ENCODE measurements around the gene ATG9B.

ATG9B gene

DNA sequence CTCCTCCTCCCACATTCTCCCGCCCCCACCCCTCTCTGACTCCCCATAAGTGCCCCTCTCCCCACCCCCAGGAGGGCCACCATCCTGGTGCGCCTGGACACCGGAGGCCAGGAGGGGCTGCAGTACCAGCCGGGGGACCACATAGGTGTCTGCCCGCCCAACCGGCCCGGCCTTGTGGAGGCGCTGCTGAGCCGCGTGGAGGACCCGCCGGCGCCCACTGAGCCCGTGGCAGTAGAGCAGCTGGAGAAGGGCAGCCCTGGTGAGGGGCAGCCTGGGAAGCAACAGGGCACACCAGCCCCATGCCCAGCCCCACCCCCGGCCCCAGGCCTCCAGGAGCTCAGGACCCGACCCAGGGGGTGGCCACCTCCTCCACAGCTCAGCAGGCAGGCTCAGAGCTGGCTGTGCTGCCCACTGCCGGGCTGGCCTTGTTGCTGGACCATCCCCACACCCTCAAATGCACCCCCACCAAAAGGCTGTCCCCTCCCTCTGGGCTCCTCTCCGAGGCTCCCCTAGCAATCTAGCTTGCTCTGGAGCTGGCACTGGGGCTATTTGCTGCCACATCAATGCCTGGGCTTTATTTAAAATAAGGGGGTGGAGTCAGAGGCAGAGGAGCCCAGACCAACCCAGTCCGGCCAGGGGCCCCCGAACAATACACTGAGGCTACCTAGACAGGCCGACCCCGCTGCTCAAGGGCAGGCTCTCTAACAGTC is 14.8 kb downstream of the ATG9B start:
- intact Hi-C loops (cut with DNase I): no loop called here
- DNase-seq: no peak

DNA sequence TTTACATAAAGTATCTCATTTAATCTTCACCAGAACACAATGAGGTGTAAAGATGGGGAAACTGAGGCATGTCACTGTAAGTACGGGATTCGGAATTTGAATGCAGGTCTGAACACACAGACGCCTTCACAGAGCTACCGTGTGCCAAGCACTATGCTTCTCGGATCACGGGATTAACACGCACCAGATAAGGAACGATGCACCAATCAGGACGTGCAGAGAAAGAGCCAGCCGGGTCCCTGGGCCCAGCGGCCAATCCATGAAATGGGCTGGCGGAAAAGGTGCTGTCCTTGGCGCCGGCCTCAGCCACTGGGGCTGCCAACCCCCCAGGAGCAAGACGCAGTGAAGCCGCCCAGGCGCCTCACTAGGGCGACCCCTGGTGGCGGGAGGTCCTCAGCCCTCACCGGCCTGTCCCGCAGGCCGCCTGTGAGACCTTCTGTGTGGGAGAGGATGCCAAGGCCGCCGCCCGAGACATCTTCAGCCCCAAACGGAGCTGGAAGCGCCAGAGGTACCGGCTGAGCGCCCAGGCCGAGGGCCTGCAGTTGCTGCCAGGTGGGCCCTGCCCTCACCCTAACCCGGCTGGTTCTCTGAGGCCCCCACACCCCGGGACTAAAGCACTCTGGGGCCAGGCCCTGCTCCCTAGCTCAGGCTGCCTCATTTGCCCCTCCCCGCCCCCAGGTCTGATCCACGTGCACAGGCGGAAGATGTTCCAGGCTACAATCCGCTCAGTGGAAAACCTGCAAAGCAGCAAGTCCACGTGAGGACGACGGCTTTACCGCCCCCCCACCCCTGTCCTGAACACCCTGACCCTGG is 15.6 kb downstream of the ATG9B start:
- intact Hi-C loops (cut with DNase I): no loop called here
- peak in 36 of 42 donors; percentile 30 to 83 (median 58) for DNase-seq

DNA sequence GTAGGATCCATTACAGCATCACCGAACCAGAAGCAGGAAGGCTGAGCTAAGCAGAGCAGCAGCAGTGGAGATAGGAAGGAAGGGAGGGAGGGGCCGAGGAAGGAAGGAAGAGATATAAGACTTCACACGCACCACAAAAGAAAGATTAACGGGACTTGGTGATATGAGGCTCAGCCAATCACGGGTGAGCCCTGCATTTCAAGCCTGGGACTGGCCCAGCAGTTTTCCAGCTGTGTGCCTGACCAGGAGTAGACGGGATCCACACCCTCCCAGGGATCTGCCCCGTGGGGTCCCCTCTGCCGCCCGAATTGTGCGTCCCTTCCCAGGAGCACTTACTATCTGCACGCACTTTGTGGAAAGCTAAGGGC is 16.2 kb downstream of the ATG9B start:
- intact Hi-C loops (cut with DNase I): no loop called here

DNA sequence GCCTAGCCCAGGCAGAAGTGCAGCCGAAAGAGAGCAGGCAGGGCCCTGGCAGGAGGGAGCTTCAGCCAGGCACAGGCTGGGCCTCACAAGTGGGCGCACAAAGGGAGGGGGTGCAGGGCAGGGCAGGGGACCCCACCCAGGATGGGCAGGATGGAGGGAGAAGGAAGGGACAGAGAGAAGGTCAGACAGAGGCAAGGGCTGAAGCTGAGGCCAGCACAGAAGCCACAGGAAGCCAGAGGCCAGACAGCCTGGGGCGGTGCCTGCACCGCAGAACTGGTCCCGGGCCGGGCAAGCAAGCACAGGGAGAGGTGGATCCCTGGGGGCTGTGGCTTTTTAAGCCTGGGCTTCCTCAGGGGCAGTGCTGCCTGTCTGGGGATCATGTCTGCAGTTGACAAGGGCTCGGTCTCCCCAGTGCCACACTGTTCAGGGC is 16.8 kb downstream of the ATG9B start:
- DNase-seq: no peak
- intact Hi-C loops (cut with DNase I): no loop called here

More for the DNA sequence above, 16.2 kb downstream of the ATG9B start:
- DNase-seq: no peak

DNA sequence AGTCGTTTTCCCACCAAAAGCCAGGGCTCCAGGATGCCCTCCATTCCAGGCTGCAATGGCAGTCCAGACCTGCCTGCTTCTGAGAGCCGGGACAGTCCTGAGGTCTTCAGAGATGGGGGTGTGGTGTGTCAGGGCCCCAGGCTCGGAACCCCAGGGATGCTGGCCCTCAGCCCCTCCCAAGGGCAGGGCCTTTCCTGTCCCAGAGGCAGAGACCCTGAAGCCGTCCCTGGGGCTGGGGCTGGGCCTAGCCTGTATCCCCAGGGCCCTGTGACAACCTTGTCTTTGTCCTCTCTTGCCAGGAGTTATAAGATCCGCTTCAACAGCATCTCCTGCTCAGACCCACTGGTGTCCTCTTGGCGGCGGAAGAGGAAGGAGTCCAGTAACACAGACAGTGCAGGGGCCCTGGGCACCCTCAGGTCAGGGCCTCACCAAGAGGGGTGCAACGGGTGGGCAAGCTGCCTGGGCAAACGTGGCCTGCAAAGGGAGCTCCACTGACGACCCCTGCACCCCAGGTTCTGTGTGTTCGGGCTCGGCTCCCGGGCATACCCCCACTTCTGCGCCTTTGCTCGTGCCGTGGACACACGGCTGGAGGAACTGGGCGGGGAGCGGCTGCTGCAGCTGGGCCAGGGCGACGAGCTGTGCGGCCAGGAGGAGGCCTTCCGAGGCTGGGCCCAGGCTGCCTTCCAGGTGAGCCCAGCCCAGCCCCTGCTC is 17.5 kb downstream of the ATG9B start:
- DNase-seq: no peak
- intact Hi-C loops (cut with DNase I): no loop called here

DNA sequence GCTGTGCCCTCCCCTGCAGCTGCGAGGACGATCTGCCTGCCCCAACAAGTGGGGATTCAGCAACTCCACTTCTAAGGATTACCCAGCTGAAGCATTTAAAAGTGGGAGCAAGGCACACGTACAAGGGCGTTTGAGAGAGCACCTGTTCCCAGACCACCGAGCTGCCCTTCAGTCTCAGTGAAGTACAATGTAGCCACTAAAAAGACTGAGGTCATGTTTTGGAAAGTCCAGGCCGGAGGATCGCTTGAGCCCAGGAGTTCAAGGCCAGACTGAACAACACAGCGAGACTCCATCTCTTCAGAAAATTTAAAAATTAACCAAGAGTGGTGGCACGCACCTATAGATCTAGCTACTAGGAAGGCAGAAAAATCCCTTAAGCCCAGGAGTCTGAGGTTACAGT is 18.7 kb downstream of the ATG9B start:
- intact Hi-C loops (cut with DNase I): no loop called here
- DNase-seq: no peak

DNA sequence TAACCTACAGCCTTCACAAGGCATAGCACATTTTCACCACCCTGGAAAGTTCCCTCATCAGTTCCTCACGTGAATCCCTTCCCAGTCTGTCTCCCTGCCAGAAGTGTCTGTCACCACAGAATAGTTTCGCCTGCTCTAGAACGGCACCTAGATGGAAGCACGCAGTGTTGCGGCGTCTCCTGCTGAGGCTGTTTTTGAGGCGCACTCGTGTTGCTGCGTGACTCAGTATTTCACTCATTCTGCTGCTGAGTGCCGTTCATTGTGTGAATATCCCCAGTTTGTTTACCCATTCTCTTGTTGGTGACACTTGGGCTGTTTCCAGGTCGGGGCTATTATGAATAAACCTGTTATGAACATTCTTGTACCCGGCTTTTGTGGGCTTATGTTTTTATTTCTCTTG is 20.7 kb downstream of the ATG9B start:
- peak in 9 of 42 donors; percentile 13 to 62 (median 33) for DNase-seq
- intact Hi-C loops (cut with DNase I): no loop called here

DNA sequence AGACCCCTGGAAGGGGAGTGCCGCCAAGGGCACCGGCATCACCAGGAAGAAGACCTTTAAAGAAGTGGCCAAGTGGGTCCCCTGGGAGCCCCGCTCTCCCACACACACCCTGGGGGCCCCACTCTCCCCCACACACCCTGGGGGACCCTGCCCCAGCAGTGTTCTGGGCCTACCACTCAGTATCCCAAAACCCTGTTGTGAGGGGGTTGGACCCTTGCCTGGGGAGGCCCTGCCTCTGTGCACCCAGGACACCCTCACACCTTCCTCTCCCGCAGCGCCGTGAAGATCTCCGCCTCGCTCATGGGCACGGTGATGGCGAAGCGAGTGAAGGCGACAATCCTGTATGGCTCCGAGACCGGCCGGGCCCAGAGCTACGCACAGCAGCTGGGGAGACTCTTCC is 22.7 kb downstream of the ATG9B start:
- intact Hi-C loops (cut with DNase I): no loop called here
- DNase-seq: no peak

DNA sequence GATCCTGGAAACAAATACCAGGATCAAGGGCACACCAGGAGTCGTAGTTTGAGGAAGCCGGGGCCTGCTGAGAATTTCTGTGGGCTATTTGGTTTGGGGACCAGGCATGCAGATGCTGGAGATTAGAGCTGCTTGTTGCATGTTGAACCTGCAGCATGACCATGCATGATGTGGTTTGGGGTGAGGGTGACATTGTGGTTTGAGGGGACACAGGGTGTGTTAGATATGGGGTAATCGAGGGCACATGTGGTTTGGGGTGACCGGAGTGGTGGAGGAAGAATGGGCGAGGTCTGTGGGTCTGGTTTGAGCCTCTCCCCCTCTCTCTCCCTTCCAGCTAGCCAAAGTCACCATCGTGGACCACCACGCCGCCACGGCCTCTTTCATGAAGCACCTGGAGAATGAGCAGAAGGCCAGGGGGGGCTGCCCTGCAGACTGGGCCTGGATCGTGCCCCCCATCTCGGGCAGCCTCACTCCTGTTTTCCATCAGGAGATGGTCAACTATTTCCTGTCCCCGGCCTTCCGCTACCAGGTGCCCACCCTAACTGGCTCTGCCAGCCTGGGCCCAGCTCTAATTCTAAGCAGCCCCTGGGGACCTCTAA is 23.3 kb downstream of the ATG9B start:
- intact Hi-C loops (cut with DNase I): no loop called here
- DNase-seq: no peak

DNA sequence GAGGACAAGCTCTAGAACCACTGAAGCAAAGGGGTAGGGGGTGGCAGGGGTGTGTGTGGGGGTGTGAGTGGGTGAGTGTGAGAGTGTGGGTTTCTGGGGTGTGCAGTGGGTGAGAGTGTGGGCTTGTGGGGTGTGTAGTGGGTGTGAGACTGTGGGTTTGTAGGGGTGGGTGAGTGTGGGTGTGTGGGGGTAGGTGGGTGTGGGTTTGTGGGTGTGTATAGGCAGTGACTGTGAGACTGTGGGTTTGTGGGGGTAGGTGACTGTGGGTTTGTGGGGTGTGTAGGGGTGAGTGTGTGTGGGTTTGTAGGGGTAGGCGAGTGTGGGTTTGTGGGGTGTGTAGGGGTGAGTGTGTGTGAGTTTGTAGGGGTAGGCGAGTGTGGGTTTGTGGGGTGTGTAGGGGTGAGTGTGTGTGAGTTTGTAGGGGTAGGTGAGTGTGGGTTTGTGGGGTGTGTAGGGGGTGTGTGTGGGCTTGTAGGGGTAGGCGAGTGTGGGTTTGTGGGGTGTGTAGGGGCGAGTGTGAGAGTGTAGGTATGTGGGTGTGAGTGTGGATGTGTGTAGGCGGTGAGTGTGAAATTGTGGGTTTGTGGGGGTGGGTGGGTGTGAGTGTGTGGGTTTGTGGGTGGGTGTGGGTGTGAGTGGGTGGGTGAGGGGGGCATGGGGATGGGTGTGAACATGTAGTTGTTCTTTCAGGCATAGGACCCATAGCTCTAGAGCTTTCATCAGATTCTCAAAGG is 24.6 kb downstream of the ATG9B start:
- intact Hi-C loops (cut with DNase I): loop anchor here (10.0 kb wide), 1 partner anchor 215 kb away; no protein-coding TSS in a partner anchor
- DNase-seq: no peak

DNA sequence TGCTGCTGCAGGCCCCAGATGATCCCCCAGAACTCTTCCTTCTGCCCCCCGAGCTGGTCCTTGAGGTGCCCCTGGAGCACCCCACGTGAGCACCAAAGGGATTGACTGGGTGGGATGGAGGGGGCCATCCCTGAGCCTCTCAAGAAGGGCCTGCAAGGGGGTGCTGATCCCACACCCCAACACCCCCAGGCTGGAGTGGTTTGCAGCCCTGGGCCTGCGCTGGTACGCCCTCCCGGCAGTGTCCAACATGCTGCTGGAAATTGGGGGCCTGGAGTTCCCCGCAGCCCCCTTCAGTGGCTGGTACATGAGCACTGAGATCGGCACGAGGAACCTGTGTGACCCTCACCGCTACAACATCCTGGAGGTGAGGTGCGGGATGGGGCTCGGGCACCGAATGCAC is 25.3 kb downstream of the ATG9B start:
- no peak for DNase-seq
- intact Hi-C loops (cut with DNase I): loop anchor here (10.0 kb wide), 1 partner anchor 214 kb away; no protein-coding TSS in a partner anchor

DNA sequence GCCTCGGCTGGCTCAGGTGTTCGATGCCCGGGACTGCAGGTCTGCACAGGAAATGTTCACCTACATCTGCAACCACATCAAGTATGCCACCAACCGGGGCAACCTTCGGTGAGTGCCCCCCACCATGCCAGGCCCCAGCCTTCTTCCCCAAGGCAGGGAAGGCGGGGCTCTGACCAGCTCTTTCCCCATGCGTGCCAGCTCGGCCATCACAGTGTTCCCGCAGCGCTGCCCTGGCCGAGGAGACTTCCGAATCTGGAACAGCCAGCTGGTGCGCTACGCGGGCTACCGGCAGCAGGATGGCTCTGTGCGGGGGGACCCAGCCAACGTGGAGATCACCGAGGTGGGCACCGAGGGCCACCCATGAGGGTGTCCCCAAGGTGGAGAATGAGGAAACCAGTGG is 26.0 kb downstream of the ATG9B start:
- intact Hi-C loops (cut with DNase I): loop anchor here (10.0 kb wide), 1 partner anchor 214 kb away; no protein-coding TSS in a partner anchor
- DNase-seq: no peak

DNA sequence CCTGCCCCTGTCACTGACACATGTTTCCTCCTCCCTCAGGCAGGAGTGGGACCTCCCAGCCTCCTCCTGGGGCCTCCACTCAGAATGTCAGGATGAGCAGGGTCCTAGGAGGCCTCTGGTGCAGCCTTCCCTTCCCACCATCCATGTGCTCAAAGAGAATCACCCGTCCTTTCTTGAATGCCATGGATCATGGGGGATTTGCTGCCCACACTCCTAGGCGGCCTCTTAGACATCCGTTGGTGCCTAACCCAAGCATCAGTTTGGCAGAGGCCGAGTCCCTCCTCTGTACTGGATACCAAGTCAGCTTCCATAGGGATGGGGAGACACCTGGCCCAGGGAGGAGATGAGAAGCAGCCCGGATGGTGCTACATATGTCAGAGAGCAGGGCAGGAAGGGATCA is 26.5 kb downstream of the ATG9B start:
- DNase-seq: no peak
- intact Hi-C loops (cut with DNase I): loop anchor here (10.0 kb wide), 1 partner anchor 213 kb away; no protein-coding TSS in a partner anchor

DNA sequence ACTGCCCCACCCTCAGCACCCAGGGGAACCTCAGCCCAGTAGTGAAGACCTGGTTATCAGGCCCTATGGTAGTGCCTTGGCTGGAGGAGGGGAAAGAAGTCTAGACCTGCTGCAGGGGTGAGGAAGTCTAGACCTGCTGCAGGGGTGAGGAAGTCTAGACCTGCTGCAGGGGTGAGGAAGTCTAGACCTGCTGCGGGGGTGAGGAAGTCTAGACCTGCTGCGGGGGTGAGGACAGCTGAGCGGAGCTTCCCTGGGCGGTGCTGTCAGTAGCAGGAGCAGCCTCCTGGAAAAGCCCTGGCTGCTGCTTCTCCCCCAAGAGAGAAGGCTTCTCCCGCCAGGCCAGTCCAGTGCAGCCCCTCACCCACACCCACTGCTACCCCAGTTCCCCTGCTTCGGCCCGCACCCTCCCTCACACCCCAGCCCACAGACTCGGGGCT is 27.2 kb downstream of the ATG9B start:
- no peak for DNase-seq
- intact Hi-C loops (cut with DNase I): loop anchor here (10.0 kb wide), 1 partner anchor 212 kb away; no protein-coding TSS in a partner anchor

DNA sequence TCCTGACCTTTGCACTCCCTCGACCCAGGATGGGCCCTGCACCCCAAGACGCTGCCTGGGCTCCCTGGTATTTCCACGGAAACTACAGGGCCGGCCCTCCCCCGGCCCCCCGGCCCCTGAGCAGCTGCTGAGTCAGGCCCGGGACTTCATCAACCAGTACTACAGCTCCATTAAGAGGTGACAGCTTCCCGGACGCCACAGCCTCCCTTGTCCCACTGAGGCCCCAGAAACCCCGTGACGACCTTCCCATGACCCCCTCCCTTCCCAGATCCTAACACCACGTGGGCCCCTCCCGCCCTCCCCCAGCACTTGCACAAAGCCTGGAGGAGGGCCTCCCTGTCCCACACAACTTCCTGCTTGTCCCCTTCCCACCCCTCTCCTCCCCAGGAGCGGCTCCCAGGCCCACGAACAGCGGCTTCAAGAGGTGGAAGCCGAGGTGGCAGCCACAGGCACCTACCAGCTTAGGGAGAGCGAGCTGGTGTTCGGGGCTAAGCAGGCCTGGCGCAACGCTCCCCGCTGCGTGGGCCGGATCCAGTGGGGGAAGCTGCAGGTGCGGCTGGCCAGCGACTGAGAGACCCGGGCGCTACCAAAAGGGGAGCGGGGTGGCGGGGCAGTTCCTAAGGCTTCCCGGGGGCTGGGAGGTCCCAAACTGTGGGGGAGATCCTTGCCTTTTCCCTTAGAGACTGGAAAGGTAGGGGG is 27.8 kb downstream of the ATG9B start:
- no peak for DNase-seq
- intact Hi-C loops (cut with DNase I): loop anchor here (10.0 kb wide), 1 partner anchor 212 kb away; no protein-coding TSS in a partner anchor

DNA sequence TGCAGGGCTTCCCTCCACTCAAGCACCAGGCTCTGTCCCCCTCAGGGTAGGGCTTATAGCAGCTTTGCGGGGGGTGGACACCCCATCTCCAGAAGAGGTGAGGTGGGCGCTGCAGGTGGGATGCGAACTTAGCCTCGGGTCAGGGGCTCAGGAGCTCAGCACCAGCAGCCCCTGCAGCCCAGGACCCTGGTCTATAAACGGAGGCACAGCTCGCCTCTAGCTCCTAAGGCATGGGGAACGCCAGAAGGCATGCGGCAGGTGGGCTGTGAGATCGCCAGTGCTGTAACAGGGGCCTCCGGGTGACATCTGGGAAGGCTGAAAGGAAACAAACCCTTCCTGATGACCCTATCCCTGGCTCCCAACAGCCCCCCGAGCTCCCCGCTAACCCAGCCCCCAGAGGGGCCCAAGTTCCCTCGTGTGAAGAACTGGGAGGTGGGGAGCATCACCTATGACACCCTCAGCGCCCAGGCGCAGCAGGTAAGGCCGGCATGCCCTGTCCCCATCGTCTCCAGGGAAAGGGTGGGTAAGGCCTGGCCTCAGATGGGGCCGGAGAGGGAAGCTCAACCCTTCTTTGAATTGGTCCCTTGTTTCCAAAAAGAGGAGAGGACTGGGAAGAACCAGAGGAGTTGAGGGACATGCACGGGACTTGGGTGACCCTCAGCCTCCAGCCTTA is 29.3 kb downstream of the ATG9B start:
- intact Hi-C loops (cut with DNase I): loop anchor here (10.0 kb wide), 1 partner anchor 210 kb away; no protein-coding TSS in a partner anchor
- DNase-seq: no peak

DNA sequence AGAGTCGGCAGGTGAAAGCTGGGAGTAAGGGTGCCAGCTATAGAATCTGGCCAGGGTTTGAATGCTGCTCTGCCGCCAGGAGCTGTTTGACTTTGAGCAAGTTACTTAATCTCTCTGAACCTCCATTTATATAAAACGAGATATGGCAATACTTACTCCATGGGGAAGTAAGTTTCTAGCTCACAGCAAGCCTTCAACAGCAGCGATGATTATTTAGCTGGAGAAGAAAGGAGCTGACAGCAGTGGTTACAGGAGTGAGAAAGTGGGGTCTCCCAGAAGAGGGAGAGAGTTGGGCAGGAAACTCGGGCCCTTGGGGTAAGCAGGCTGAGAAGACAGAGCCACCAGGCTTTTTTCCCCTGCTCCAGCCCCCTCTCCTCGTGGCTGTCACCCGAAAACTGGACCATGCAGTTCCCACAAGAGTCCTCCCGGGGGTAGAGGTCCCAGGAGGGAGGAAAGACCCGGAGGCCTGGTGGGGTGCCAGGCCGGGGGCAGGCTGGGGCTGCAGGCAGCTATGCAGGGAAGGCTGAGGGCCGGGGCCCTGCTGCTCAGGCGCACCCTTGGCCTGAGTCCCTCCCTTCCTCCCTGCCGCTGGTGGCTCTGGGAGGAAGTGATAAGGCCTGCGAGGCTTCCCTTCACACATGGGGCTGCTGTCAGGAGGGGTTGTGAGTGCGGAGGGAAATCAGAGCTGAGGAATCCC is 30.0 kb downstream of the ATG9B start:
- no peak for DNase-seq
- intact Hi-C loops (cut with DNase I): loop anchor here (10.0 kb wide), 1 partner anchor 209 kb away; no protein-coding TSS in a partner anchor

Data from head of caudate nucleus (tissue), 42 donors.